ENCODE data around the gene NDUFAF7. TPM values are rescaled to one million over a fixed set of nuclear protein-coding genes. Genes with fewer than 3 reads are reported as not detected.

Gene NDUFAF7
- total RNA-seq, 1 donor from 2014 or later: 3.8 TPM

- no peak overlapping the region for H3K27ac ChIP-seq
- peaks cover 17 to 28% of the 10 kb centered on the region in 2 donors for H3K36me3 ChIP-seq
- TF ChIP-seq CTCF (IDR thresholded peaks at IDR 0.05): no peak
- no peaks in the 10 kb centered on the region for H3K9me3 ChIP-seq
- no peak overlapping the region for H3K4me3 ChIP-seq
- H3K4me1 ChIP-seq: peaks cover 0 to 16% of the 10 kb centered on the region in 2 donors
- no peak for DNase-seq (ENCODE audit: low spot score in 2 of 2)
- intact Hi-C loops (cut with DNase I): no loop called here
- no peaks in the 10 kb centered on the region for H3K27me3 ChIP-seq
Measured at GRCh38 chr2:37226863-37227262, 4.6 kb upstream of the NDUFAF7 start.

GRCh38 chr2:37228788-37229187 is 2.7 kb upstream of the NDUFAF7 start:
- intact Hi-C loops (cut with DNase I): no loop called here
- Histone ChIP-seq H3K9me3 (no peaks in the 10 kb centered on the region), H3K4me1 (peaks cover 7 to 26% of the 10 kb centered on the region in 2 donors), H3K27ac (no peak overlapping the region), H3K27me3 (no peaks in the 10 kb centered on the region), H3K4me3 (no peak overlapping the region), H3K36me3 (peaks cover 11 to 13% of the 10 kb centered on the region in 2 donors)
- no peak for DNase-seq (ENCODE audit: low spot score in 2 of 2)
- TF ChIP-seq CTCF (IDR thresholded peaks at IDR 0.05): no peak

GRCh38 chr2:37230581-37230980 is 877 bp upstream of the NDUFAF7 start:
- peaks cover 7 to 26% of the 10 kb centered on the region in 2 donors for H3K4me1 ChIP-seq
- no peak for TF ChIP-seq CTCF (IDR thresholded peaks at IDR 0.05)
- H3K27ac ChIP-seq: peak overlapping the region; percentile 81 to 94
- intact Hi-C loops (cut with DNase I): loop anchor here (2.0 to 5.0 kb wide), 2 partner anchors 34 to 92 kb away; partner anchors contain the start of genes CEBPZOS and PRKD3
- DNase-seq (ENCODE audit: low spot score in 2 of 2): no peak
- H3K36me3 ChIP-seq: peaks cover 11 to 13% of the 10 kb centered on the region in 2 donors
- no peaks in the 10 kb centered on the region for H3K9me3 ChIP-seq
- H3K27me3 ChIP-seq: no peaks in the 10 kb centered on the region
- H3K4me3 ChIP-seq: peak overlapping the region; percentile 87 to 95

- peak overlapping the region; percentile 87 to 95 for H3K4me3 ChIP-seq
- peaks cover 7 to 22% of the 10 kb centered on the region in 2 donors for H3K4me1 ChIP-seq
- intact Hi-C loops (cut with DNase I): loop anchor here (5.0 kb wide), 1 partner anchor 90 kb away; the partner anchor contains the start of gene PRKD3
- no peak for TF ChIP-seq CTCF (IDR thresholded peaks at IDR 0.05)
- H3K27me3 ChIP-seq: no peaks in the 10 kb centered on the region
- peaks cover 14 to 15% of the 10 kb centered on the region in 2 donors for H3K36me3 ChIP-seq
- DNase-seq (ENCODE audit: low spot score in 2 of 2): peak in 1 of 2 donors; percentile 65
- H3K9me3 ChIP-seq: no peaks in the 10 kb centered on the region
- H3K27ac ChIP-seq: peak overlapping the region; percentile 81 to 94
Measured at GRCh38 chr2:37232131-37232933, 874 bp downstream of the NDUFAF7 start.

- H3K4me3 ChIP-seq: no peak overlapping the region
- H3K27me3 ChIP-seq: no peaks in the 10 kb centered on the region
- TF ChIP-seq CTCF (IDR thresholded peaks at IDR 0.05): no peak
- peaks cover 34 to 66% of the 10 kb centered on the region in 2 donors for H3K36me3 ChIP-seq
- no peaks in the 10 kb centered on the region for H3K9me3 ChIP-seq
- H3K4me1 ChIP-seq: no peaks in the 10 kb centered on the region
- intact Hi-C loops (cut with DNase I): no loop called here
- H3K27ac ChIP-seq: no peak overlapping the region
- DNase-seq (ENCODE audit: low spot score in 2 of 2): no peak
Measured at GRCh38 chr2:37243435-37243834, 12.0 kb downstream of the NDUFAF7 start.

Measured in ascending aorta (tissue), 2 donors.